SK-N-MC (cell line): Measurements from ENCODE around the gene CASP1.

Experiments used
- DNase-seq: peaks from one replicate; pipeline ENCODE4 v3.0.0-alpha.2; 2011; ENCODE audit warnings: low read depth, low spot score
- H3K27ac ChIP-seq: fragments of 200-600 bp; sonication (generic); 2 replicates; pipeline ENCODE4 v1.5.1; 2016; ENCODE audit warnings: mixed run types
- H3K36me3 ChIP-seq: fragments of 200-600 bp; sonication (generic); 2 replicates; pipeline ENCODE4 v1.6.1; 2017; ENCODE audit warnings: antibody characterized with exemption, low read length, mixed read lengths; ENCODE audit not compliant: insufficient read depth
- H3K4me3 ChIP-seq: fragments of 200-600 bp; sonication (generic); 2 replicates; pipeline ENCODE4 v1.5.1; 2016
- H3K9ac ChIP-seq: fragments of 200-600 bp; sonication (generic); 2 replicates; pipeline ENCODE4 v1.8.0; 2017; ENCODE audit warnings: mixed run types, mixed read lengths; ENCODE audit not compliant: insufficient read length
- H3K9me3 ChIP-seq: fragments of 200-600 bp; sonication (generic); 2 replicates; pipeline ENCODE4 v1.6.1; 2017; ENCODE audit warnings: low read depth, mild to moderate bottlenecking, antibody characterized with exemption, low read length, moderate library complexity, mixed read lengths
- EZH2 ChIP-seq: fragments of 200-600 bp; sonication (generic); IDR thresholded peaks from one replicate; pipeline ENCODE4 v1.6.1; 2017; ENCODE audit warnings: antibody characterized with exemption
- FOXP2 ChIP-seq: optimal IDR thresholded peaks from 2 replicates; pipeline ENCODE3; 2011; ENCODE audit warnings: mild to moderate bottlenecking, moderate library complexity; ENCODE audit not compliant: insufficient read depth; ENCODE audit errors: extremely low read length, control extremely low read depth
- POLR2AphosphoS5 ChIP-seq: IDR thresholded peaks from 2 replicates; pipeline ENCODE4 v1.6.1; 2012; ENCODE audit warnings: mild to moderate bottlenecking, low read depth, low read length, borderline replicate concordance

The CASP1 gene

GRCh38 chr11:105004021-105004420, 30.9 kb downstream of the CASP1 start:
- Histone ChIP-seq H3K4me3 (no peak overlapping the region), H3K9ac (no peak overlapping the region), H3K36me3 (no peaks in the 10 kb centered on the region), H3K27ac (no peak overlapping the region), H3K9me3 (no peaks in the 10 kb centered on the region)
- DNase-seq = no peak
- TF ChIP-seq POLR2AphosphoS5 = no peak

- Histone ChIP-seq H3K9ac (no peak overlapping the region), H3K9me3 (no peaks in the 10 kb centered on the region), H3K27ac (no peak overlapping the region), H3K36me3 (no peaks in the 10 kb centered on the region), H3K4me3 (no peak overlapping the region)
- no peak for TF ChIP-seq EZH2
- TF ChIP-seq FOXP2 = no peak
- TF ChIP-seq POLR2AphosphoS5 = no peak
- no peak for DNase-seq
Measured at GRCh38 chr11:105003151-105003550, 31.8 kb downstream of the CASP1 start.

- no peak overlapping the region for H3K4me3 ChIP-seq
- H3K36me3 ChIP-seq = no peaks in the 10 kb centered on the region
- H3K9ac ChIP-seq = no peak overlapping the region
- H3K27ac ChIP-seq = no peak overlapping the region
- no peaks in the 10 kb centered on the region for H3K9me3 ChIP-seq
- TF ChIP-seq FOXP2 (no peak), EZH2 (no peak), POLR2AphosphoS5 (no peak)
- DNase-seq = no peak
Measured at GRCh38 chr11:105000797-105001196, 34.1 kb downstream of the CASP1 start.

- DNase-seq = no peak
- Histone ChIP-seq H3K36me3 (no peaks in the 10 kb centered on the region), H3K4me3 (no peak overlapping the region), H3K27ac (no peak overlapping the region), H3K9me3 (no peaks in the 10 kb centered on the region), H3K9ac (no peak overlapping the region)
- TF ChIP-seq EZH2 (no peak), POLR2AphosphoS5 (no peak)
Measured at GRCh38 chr11:105000167-105000566, 34.8 kb downstream of the CASP1 start.

- no peaks in the 10 kb centered on the region for H3K9me3 ChIP-seq
- TF ChIP-seq FOXP2 = no peak
- no peak for TF ChIP-seq EZH2
- no peak for TF ChIP-seq POLR2AphosphoS5
- no peaks in the 10 kb centered on the region for H3K36me3 ChIP-seq
- H3K9ac ChIP-seq = no peak overlapping the region
- no peak for DNase-seq
- no peak overlapping the region for H3K27ac ChIP-seq
- no peak overlapping the region for H3K4me3 ChIP-seq
Measured at GRCh38 chr11:104999721-105000120, 35.2 kb downstream of the CASP1 start.

GRCh38 chr11:104997288-104997687, 37.7 kb downstream of the CASP1 start:
- no peak for DNase-seq
- Histone ChIP-seq H3K36me3 (no peaks in the 10 kb centered on the region), H3K9me3 (no peaks in the 10 kb centered on the region), H3K4me3 (no peak overlapping the region), H3K9ac (no peak overlapping the region), H3K27ac (no peak overlapping the region)
- TF ChIP-seq EZH2 (no peak), FOXP2 (no peak), POLR2AphosphoS5 (no peak)

- Histone ChIP-seq H3K36me3 (no peaks in the 10 kb centered on the region), H3K9me3 (no peaks in the 10 kb centered on the region), H3K9ac (no peak overlapping the region), H3K27ac (no peak overlapping the region), H3K4me3 (no peak overlapping the region)
- no peak for TF ChIP-seq EZH2
- no peak for TF ChIP-seq POLR2AphosphoS5
- TF ChIP-seq FOXP2 = no peak
- DNase-seq = no peak
Measured at GRCh38 chr11:104995001-104995408, 39.9 kb downstream of the CASP1 start.

- H3K9me3 ChIP-seq = no peaks in the 10 kb centered on the region; the same call in 1 of the 2 replicates
- H3K36me3 ChIP-seq = no peaks in the 10 kb centered on the region
- H3K4me3 ChIP-seq = no peak overlapping the region
- H3K9ac ChIP-seq = no peak overlapping the region
- H3K27ac ChIP-seq = no peak overlapping the region
- TF ChIP-seq EZH2 (no peak), POLR2AphosphoS5 (no peak), FOXP2 (no peak)
- no peak for DNase-seq
Measured at GRCh38 chr11:104992781-104993180, 42.2 kb downstream of the CASP1 start.

- Histone ChIP-seq H3K9ac (no peak overlapping the region), H3K4me3 (no peak overlapping the region), H3K27ac (no peak overlapping the region), H3K9me3 (no peaks in the 10 kb centered on the region; the same call in 1 of the 2 replicates), H3K36me3 (no peaks in the 10 kb centered on the region)
- DNase-seq = no peak
- TF ChIP-seq EZH2 (no peak), POLR2AphosphoS5 (no peak), FOXP2 (no peak)
Measured at GRCh38 chr11:104991994-104992393, 43.0 kb downstream of the CASP1 start.

- TF ChIP-seq EZH2 (no peak), POLR2AphosphoS5 (no peak), FOXP2 (no peak)
Measured at GRCh38 chr11:104984808-104985207, 50.1 kb downstream of the CASP1 start.

More at GRCh38 chr11:104984808-104985207, 50.1 kb downstream of the CASP1 start:
- no peak for DNase-seq
- Histone ChIP-seq H3K36me3 (no peaks in the 10 kb centered on the region), H3K9me3 (no peaks in the 10 kb centered on the region; the same call in 1 of the 2 replicates), H3K4me3 (no peak overlapping the region), H3K9ac (no peak overlapping the region), H3K27ac (no peak overlapping the region)
